ENCODE data around the gene CYP27B1.

DNA sequence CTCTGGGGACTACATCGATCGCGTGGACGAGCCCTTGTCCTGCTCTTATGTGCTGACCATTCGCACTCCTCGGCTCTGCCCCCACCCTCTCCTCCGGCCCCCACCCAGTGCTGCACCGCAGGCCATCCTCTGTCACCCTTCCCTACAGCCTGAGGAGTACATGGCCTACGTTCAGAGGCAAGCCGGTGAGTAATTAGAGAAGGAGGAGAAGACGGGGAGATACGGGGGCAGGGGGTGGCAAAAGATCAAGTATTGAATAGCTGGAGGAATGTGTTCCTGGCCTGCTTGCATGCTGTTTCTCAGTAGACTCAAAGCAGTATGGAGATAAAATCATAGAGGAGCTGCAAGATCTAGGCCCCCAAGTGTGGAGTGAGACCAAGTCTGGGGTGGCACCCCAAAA, 51.1 kb downstream of the CYP27B1 start:
- TF ChIP-seq, protein P1, sequence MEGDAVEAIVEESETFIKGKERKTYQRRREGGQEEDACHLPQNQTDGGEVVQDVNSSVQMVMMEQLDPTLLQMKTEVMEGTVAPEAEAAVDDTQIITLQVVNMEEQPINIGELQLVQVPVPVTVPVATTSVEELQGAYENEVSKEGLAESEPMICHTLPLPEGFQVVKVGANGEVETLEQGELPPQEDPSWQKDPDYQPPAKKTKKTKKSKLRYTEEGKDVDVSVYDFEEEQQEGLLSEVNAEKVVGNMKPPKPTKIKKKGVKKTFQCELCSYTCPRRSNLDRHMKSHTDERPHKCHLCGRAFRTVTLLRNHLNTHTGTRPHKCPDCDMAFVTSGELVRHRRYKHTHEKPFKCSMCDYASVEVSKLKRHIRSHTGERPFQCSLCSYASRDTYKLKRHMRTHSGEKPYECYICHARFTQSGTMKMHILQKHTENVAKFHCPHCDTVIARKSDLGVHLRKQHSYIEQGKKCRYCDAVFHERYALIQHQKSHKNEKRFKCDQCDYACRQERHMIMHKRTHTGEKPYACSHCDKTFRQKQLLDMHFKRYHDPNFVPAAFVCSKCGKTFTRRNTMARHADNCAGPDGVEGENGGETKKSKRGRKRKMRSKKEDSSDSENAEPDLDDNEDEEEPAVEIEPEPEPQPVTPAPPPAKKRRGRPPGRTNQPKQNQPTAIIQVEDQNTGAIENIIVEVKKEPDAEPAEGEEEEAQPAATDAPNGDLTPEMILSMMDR (conservative IDR thresholded peaks at IDR 0.05; ENCODE audit: low read length) = no peak
- TF ChIP-seq EZH2phosphoT487 (IDR thresholded peaks at IDR 0.05; ENCODE audit: borderline replicate concordance, low read depth, low read length) = no peak
